Activated gamma-delta T cell treated with Interleukin-2 at 50 U/mL for 16 hours (primary cell): ENCODE measurements around the gene C6orf163.

ENCODE experiments used
- DNase-seq: peaks from one replicate; pipeline ENCODE4 v3.0.0-alpha.2; 2020

The C6orf163 gene

DNA sequence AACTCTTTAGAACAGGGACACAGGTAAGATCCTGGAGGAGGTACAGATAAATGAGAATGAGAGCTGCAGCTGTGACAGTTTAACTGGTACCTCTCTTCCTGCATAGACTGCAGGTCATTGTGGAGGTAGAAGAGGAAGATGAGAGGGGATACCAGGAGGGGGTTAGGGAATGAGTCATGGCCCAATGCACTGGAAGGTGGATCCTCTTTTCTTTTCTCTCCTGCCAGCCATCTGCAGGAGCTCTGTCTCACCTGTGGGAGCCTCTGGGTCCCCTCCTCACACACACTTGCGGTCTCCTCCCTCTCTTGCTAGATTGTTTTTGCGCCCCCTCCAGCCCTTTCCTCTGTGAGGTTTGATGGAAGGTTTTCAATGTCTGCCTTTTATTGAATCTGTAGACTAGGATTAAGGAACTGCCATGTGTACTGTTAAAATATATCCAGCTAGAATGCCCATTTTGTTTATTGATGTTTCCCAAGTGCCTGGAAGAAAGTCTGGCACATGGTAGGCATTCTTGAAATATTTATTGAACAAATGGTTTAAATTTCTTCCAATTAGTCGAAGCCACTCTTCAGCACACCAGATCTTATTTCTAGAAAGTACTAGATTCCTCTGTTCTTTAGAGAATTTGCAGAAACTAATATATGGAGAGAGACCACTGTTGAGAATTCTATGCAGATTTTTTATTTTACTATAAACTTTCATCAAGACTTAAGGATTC, 13.0 kb downstream of the C6orf163 start:
- DNase-seq: no peak

DNA sequence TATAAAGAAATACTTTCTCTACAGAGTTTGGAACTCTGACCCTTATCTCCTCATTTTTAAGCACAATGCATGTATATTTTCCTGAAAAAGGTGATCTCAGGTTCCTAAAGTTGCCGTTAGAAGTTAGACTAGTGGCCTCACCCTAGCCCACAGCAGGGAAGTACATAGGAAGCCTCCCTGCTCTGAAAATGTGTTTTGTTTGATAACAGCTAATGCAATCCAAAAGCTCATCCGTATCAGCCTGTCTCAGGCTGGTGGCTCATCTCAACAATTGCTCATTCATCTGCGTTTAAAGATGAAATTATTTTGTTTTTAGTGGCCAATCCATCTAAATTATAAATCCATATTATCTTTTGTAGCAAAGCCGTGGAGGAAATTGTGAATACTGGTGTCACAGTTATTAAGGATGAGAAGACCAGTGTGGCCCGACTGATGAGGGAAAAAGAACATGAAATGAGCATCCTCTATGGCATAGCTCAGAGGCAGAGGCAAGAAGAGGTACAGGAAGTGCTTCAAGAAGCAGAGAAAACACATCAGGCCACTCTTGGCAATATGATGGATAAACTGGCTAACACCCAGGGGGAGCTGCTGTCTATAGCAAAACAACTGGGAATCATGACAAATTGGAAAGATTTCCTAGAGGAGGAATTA, 20.1 kb downstream of the C6orf163 start:
- DNase-seq: no peak

DNA sequence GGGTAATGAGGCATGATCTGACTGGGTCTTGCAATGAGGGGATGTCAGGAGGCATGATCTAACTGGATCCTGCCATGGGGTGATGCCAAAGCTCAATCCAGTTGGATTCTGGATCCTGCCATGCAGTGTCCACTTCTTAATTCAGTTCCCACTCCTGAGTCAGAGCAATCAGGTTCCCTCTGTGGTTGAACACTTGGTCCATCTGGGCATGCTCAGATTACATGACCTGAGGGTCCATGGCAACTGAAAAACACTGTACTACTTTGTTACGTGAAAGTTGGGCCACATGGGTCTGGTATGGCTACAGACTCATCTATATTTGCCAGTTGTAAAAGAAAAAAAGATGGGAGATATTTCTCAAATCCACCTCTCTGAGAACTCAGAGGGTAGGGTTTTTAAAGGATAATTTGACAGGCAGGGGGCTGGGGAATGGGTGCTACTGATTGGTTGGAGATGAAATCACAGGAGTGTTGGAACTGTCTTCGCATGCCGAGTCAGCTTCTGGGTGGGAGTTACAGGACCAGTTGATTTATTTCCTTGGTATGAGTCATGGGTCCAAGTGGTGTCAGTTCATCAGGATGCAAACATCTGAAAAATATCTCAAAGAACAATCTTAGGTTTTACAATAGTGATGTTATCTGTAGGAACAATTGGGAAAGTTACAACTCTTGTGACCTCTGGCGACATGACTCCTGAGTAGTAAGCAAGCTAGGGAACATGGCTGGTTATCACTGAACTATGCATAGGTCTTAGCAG, 21.6 kb downstream of the C6orf163 start:
- no peak for DNase-seq

DNA sequence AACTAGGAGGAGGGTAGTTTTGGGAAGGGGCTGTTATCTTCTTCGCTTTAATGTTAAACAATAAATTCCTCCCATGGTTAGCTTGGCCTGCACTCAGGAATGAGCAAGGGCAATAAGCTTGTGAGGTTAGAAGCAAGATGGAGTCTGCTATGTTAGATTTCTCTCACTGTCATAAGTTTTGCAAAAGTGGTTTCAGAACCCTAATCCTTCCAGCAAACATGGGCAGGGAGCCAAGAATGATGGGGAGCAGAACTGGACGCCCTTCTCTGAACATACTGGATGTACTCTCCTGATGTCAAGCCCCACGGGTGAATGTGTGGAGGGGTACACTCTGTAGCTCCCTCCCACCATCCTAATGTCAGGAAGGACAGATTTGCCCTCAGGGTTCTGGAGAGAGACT, 22.3 kb downstream of the C6orf163 start:
- DNase-seq: no peak

DNA sequence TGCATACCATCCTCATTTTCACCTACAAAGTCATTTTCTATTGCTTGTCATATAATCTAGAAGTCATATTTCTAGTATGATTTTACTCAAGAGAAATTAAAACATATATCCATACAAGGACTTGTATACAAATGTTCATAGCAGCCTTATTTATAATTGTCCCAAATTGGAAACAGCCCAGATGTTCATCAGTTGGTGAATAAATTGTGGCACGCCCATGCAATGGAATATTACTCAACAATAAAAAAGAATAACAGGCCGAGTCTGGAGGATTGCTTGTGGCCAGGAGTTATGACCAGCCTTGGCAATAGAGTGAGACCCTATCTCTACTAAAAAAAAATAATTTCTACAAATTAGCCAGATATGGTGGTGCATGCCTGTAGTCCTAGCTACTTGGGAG, 28.8 kb downstream of the C6orf163 start:
- DNase-seq: no peak

DNA sequence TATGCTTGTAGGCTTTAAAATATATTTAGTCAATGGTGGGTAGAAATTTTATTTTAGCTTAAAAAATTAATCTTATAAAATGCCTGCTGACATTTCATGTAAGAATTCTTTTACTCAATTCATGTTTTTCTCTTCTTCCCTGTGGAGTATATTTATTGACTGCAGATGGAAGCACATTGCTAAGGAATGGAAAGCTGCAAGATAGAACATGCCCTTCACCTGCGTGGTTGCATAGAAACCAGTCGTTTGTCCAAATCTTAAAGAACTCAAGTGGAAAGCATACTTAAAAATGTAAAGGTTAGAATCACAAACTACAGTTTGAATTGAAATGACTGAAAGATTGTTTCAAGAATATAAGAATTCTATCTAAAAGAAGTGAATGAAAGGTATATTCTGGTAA, 30.7 kb downstream of the C6orf163 start:
- DNase-seq: no peak

DNA sequence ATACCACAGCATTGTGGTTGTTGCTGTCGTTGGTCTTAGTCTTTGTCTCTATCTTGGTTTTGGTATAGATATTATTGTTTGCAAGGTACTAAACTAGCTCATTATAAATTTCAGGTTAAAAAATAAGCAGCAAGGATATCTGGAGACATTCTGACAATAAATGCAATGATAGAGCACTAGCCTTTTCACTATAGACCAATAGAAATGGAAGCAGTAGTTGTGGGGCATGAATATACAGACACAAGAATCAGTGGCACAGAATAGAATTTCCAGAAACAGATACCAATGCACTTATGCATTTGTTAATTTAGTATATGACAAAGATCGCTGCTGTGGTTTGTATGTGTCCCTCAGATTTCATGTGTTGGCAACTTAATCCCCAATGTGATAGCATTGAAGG, 32.0 kb downstream of the C6orf163 start:
- DNase-seq: no peak

DNA sequence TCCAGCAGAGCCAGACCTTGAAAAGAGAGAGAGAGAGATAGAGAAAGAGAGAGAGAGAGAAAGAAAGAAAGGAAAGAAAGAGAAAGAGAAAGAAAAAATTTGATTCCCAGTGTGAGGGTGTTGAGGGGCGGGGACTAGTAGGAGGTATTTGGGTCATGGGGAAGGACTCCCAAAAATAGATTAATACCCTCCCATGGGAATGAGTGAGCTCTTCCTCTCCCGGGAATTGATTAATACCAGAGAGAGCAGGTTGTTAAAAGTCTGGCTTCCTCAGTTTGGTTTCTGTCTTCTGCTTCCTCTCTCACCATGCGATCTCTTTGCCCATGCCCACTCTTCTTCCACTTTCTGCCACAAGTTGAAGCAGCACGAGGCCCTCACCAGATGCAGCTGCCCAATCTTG, 34.3 kb downstream of the C6orf163 start:
- DNase-seq: no peak

DNA sequence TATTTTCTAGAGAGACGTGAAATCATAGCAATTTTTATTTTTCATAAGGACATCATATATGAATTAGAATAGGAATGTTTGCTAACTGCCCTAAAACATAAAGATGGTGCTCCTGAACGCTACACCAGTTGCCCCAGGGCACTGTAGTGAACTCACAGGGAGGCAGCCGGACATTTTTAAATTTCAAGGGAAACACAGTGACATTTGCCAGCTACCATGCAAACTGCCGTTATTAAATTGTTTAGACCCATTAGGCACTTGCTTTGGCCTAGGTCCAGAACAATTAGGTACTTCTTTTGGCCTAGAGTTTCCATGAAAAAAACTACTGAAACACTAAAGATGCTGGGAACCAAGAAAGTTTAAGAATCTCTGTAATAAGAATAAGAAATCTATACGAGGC, 38.2 kb downstream of the C6orf163 start:
- no peak for DNase-seq

DNA sequence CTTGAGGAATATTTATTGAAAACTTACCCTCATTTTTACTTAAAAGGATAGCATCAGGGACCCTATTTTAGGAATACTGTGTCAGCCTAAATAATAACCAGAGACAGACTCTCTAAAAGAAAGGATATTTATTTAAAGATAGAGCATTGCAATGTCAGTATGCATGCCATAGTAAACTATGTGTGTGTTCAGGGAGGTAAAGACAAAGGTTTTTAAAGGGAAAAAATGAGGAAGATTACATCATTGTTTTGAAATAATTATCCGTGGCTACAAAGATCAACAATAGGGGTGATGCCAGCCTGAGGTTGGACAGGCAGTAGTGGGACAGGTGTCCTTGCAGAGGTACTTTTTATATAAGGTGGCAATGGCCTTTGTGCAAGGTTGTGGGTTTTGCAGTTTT, 39.4 kb downstream of the C6orf163 start:
- no peak for DNase-seq

DNA sequence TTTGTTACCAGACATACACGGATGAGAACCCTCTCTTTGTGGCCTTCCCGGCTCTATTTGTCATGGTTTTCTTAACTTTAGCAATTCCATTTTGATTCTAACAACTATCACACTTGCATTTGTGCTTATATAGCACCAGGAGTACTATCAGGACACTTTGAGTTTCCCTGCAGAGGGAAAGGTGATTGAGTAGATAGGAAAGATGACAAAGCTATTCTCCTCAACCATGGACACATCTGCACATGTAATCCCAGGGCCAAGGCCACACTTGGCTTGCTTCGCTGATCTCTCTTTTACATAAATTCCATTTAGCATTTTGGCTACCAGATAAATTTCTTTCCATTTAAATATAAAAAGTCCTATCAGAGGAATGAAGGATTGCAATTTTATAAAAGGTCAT, 39.8 kb downstream of the C6orf163 start:
- no peak for DNase-seq

DNA sequence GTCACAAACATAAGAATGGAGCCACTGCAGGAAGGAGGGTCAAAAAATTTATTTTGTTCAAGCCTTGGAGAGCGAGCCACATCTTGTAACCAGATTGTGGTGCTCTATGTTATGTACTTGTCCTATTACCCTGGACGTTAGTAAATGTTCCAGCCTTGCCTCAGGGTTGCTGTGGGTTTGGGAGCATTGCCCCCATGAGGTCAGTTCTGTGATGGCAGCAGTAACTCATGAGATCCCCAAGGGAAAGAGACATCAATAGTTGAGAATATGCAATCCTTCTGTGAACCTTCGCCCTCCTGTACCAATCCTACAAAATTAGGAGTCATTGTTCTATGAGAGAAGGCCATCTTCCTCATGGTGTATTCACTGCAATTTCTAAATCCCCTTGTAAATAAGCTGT, 46.7 kb downstream of the C6orf163 start:
- no peak for DNase-seq

DNA sequence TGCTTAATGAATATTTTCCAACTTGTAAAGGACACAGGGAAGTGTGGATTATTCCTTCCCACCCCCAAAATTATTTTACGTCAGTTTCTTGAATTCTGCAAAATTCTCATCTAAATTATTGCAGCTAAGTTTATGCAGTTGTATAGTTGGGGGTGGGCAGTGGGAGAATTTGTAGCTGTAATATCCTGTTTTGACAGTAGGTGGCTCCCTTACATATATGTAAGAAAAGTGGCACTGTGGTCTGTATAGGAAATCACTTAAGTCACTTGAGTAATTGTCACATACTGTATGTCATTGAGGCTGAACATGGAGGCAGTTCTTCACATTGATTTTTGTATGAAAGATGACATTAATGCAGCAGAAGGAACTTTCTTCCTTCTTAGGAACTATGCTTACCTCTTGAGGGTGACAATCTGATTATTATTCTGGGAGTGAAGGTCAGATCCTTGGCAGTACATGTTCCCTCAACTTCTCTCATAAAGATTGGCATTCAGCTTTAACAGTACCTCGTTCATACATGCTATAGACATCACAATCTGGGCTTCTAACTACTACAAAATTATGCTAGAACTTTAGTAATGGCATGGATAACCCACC, 48.5 kb downstream of the C6orf163 start:
- DNase-seq: peak; percentile 17

DNA sequence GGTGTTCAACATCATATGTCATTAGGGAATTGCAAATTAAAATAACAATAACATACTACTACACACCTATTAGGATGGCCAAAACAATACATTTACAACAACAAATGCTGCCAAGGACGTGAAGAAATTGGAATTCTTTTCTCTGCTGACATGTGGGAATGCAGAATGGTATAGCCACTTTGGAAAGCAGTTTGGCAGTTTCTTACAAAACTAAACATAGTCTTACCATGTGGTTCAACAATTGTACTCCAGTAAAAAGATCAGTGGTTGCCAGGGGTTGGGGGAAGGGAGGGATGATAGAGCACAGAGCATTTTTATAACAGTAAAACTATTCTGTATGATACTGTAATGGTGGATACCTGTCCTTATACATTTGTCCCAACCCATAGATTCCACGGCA, 50.8 kb downstream of the C6orf163 start:
- no peak for DNase-seq

DNA sequence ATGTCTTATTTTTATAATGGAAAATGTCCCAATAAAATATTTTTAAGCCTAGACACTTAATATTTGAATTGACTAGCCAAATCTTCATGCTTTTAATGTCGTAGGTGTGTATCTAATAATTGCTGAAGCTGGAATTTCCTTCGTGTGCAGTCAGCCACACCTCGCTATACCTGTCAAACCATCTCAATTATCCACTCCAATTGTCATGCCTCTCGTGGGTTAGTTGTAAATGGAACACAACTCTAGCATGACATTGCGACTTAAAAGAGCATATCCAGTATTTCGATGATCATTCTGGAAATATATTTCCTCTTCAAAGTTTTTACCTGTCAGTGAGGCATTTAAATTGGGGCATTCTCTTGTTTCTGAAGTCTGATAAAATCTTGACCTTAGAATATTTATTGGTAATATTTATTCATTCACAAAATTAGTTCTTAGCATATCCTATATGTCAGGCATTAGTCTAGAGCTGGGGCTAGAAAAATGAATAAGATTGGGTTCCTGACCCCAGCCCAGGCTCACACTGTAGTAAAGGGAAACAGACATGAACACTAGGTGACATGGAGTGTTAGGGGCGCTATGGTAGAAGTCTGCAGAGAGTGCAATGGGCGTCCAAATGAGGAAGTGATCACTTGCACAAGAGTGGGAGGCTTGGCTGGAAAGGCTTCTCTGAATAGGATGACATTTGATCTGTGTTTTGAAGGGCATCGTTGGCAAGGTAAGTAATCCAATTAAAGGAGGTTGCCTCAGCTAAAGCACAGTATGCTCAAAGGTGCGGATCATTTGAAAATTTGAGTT, 52.2 kb downstream of the C6orf163 start:
- no peak for DNase-seq

DNA sequence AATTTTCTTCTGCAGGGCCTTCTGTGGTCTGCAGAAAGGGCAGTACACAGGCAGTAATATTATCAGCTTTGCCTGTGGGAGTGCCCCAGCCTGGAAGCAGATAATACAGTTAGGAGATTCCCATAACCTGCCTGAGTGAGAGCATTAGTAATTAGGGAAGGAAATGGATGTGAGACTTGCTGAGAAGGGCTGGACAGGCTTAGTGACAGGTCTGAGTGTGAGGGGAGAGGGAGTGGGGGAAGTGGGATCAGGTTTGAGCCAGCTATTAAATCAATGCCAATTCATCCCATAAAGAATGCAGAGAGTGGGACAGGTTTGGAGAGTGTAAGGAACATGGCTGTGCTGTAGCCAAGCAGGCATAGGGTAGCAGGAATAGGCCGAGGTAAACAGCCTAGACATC, 53.0 kb downstream of the C6orf163 start:
- DNase-seq: no peak

DNA sequence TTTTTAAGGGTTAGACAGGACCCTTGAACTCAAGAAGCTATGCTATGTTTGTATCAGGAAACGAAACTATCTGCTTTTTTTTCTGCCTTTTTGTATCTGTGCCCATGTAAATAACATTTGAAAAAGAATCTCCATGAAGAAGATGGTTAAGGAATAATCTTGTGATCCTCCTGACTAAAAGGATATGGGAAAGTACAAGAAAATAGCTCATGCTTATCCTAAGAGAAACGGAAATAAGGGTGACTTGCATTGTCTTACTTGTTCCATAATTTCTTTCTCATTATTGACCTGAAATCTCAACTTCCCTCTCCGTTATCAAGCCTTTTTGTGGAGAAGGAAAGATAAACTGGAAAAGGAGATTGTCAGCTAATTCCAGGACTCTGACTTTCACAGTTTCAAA, 57.2 kb downstream of the C6orf163 start:
- DNase-seq: no peak

DNA sequence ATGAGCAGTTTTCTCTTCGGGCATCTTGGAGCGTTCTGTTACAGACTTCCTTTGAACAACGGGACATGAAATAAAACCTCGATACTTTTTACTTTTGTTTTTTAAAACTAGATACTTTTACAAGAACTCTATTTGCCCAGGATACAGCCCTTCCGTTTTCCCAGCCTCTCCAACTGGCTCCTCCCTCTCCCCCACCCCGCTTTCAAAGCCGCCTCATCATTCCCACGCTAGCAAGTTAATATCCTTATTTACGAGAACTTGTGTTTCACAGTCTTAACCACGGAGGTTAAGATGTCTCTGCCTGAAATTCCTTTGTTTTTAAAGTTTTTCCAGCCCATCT, 62.9 kb downstream of the C6orf163 start:
- no peak for DNase-seq

DNA sequence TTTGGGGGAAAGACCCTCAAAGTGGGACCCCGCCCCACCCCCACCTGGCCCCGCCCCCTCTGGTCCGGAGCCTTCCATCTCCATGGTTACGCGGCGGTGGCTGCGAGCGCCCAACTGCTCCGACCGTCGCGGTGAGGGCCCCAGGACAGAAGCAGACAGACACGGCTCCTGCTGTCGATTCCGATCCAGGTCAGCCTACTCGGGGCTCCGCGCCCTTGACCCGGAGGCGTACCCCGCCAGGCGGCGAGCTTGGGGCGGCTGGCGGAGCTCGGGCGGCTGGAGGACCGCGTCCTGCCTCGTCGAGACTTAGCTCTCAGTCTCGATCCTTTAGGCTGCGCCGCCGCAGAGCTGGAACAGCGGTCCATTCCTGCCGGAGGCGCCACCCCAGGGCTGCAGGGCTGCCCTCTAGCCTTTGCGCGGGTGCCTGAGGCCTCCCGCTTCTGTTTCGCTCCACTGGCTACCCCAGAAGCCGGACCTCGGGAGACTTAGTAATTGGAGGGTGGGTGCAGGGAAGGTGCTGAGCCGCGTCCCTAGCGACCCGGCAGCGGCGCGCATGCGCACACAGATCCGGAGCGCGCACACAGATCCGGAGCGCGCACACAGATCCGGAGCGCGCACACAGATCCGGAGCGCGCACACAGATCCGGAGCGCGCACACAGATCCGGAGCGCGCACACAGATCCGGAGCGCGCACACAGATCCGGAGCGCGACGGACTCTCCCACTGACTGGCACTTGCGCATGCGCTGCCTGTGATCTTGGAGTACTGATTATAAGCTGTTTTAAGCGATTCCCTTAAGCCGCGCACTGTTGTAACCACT, 63.5 kb downstream of the C6orf163 start, which contains the start of gene CFAP206:
Gene CFAP206 (plus strand): TSS at position 72 of the 820 bp plus-strand sequence. CDS start 1,868 bp downstream, outside the sequence.
- DNase-seq: peak; percentile 75

DNA sequence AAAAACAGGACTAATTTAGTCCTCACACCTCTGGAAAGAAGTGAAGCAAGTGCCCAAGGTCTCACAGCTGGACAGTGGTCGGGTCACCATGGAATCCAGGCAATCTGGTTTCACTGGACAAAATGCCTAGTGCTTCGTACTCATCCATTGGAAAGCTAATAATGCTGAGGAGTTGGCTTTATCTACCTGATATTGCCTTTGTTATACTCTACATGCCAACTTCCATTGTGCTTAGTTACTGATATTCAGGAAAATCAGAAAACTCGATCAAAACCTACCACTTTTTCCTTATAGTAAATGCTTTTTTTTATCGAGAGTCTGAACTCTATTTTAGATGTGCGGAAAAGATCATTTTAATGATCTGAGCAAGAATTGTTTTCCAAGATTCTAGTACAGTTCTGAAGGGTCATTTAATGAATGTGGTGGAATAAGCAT, 64.1 kb downstream of the C6orf163 start:
- DNase-seq: no peak
